HG03108 (cell line): ENCODE data around the gene P2RX5.
"Not testable (repeated sequence)": the region's sequence is repeated elsewhere in the genome, so short reads cannot be mapped to it uniquely, and the experiment has no call there.

Experiments used
- ATAC-seq: cut with Tn5 transposase; IDR thresholded peaks from one replicate; pipeline ENCODE4 v1.9.1; 2021; ENCODE audit warnings: moderate library complexity; ENCODE audit not compliant: unreplicated experiment

P2RX5 gene

DNA sequence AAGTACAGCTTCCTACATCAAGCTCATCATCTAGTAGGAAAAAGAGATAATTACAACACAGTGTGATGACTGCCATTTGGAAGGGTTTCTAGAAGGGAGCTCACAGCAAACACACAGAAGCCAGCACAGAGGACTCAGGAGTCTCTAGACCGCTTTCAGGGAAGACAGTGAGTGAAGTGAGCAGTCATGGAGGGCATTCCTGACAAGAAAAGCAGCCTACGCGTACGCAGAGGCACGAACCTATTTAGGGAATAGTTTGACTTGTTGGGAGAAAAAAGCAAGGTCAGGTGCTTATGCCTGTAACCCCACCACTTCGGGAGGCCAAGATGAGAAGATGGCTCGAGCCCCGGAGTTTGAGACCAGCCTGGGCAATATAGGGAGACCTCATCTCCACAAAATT lies 19.3 kb upstream of the P2RX5 start:
- ATAC-seq, result no peak

DNA sequence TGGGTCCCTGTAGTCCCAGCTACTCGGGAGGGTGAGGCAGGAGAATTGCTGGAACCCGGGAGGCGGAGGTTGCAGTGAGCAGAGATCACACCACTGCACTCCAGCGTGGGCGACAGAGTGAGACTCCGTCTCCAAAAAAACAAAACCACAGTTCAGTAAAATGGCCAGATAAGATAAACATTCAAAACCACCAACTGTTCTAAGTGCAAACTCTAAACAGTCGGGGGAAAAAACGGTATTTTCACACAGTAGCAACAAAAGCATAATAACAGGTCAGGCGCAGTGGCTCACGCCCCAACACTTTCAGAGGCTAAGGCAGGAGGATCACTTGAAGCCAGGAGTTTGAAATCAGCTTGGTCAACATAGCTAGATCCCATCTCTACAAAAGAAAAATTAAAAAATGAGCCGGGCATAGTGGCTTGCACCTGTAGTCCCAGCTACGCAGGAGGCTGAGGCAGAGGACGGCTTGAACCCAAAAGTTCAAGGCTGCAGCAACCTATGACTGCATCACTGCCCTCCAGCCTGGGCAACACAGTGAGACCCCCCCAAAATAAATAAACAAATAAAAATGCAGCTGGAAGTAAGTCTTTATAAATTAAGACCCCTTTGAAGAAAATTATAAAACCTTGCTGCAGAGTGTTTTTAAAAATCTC lies 17.0 kb upstream of the P2RX5 start:
- no peak for ATAC-seq

DNA sequence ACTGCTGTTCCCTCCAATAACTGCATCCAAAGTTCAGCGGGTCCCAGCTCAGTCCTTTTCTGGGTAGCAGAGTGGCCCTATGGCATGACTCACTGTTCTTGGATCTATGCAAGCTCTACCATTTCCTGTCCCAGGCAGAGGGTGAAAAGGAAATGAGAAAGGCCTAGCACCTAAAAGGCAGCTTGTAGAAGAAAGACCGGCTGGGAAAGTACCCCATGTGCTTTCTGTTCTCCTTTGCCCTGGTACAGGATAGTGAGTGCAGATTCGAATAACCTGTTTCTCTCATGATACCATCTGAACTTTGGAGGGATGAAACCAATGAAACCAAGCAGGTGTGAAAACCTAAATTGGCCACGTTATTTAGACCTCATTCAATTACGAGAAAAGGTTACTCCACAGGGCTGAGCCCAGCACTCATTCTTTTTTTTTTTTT lies 15.0 kb upstream of the P2RX5 start:
- peak; percentile 94 for ATAC-seq

DNA sequence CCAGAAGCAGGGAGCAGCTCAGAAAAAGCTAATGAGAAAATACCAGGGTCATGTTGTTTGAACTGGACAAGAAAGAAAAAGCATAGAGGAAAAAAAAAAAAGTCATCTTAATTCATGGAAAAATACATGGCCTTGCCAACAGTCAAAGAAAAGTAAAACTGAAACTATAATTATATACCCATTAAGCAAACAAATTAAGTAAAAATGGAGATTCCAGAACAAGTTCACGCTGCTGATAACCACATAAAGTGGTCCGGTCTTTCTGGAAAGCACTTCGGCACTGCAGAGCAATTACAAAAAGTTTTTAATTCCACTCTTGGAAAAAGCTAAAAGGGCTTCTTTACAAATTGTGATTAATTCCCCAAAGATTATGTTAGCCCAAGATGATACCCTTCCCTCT lies 12.4 kb upstream of the P2RX5 start:
- no peak for ATAC-seq

DNA sequence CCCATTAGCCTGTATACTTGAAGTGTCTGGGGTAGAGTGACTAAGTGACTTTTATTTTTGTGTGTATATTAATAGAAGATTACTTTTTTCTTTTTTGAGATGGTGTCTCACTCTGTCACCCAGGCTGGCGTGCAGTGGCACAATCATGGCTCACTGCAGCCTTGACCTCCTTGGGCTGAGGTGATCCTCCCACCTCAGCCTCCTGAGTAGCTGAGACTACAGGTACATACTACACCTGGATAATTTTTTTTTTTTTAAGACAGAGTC lies 9.7 kb upstream of the P2RX5 start:
- ATAC-seq, result not testable (repeated sequence)

DNA sequence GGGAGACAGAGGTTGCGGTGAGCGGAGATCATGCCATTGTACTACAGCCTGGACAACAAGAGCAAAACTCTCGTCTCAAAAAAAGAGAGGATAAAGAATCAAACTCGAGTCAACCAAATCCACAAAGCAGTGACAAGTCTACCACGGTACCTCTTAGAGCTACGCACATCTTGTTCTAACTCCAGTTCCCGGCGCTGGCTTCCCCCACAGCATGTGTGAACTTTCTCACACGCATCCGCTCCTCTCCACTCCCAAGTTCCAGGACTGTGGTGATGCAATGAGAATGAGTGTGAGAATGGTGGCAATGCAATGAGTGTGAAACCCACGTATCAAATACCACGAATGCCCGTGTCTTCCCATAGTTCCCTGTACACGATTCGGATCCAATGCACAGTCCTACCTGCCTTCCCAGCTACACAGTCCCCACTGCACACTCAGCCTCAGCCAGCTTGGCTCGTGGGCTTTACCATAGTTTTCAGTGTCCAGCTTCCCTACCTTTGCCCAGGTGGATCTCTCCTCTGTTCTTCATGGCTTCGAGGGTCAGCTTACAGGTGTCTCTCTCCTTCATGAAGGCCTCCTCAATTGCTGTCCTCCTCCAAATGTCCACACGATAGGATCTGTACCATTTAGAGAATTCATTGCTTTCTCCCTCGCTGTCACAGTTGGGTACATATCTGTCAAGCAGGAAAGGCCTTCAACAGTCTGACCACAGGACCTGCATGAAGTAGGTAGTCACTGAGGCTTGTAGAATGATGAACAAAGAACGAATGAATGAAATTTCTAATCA lies 9.2 kb upstream of the P2RX5 start:
- no peak for ATAC-seq

DNA sequence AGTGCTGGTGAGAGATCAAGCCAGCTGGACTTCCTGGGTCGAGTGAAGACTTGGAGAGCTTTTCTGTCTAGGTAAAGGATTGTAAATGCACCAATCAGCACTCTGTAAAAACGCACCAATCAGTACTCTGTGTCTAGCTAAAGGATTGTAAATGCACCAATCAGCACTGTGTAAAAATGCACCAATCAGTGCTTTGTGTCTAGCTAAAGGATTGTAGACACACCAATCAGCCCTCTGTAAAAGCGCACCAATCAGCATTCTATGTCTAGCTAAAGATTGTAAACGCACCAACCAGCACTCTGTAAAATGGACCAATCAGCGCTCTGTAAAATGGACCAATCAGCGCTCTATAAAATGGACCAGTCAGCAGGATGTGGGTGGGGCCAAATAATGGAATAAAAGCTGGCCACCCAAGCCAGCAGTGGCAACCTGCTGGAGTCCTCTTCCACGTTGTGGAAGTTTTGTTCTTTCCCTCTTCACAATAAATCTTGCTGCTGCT lies 6.1 kb upstream of the P2RX5 start:
- ATAC-seq, result not testable (repeated sequence)

DNA sequence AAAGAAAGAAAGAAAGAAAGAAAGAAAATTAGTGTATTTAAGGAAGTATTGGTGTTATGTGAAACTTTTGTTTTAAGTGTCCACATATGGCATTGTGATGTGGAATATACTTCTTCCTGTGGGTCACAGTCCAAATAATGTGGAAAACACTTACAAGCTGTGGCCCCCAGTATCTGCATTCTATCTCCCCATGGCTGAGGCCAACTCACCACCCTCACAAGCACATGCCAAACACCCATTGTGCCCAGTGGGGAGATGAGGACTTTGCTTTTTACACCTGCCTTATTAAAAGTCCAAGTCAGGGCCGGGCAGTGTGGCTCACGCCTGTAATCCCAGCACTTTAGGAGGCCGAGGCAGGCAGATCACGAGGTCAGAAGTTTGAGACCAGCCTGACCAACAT lies 4.0 kb upstream of the P2RX5 start:
- no peak for ATAC-seq

DNA sequence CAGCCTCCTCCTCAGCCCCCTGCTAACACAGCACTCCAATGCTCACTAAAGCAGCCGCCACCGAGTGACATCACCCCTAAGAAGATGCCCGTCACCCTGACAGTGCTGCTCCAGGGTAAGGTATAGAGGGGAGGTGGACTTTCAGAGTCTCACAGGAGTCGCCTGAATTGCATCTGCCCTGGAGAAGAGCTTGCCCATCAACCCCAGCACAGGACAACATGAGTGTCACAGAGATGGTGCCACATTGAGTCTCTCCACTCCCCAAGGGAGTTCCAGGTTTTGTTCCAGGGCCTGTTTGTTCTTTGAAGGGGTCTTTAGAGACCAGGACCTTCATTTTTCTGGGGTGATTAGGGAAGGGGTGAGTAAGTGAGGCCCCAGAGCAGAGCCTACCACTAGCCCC lies 2.2 kb upstream of the P2RX5 start:
- no peak for ATAC-seq

DNA sequence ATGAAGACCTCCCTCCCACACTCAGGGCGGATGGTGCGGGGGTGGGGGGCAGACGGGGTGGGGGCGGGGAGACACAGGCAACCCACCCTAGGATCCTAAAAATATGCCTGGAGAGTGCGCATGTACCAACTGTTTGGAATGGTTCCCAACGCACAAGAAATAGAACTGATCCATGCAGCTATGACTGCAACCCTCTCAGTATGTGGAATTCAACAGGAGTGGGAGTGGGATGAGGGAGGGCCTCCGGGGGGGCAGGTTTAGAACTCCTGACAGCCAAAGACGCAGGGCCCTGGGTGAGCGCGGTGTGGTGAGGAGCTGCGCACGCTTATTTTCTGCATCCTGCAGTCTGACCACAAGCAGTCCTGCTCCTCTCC lies 1.1 kb upstream of the P2RX5 start:
- no peak for ATAC-seq

DNA sequence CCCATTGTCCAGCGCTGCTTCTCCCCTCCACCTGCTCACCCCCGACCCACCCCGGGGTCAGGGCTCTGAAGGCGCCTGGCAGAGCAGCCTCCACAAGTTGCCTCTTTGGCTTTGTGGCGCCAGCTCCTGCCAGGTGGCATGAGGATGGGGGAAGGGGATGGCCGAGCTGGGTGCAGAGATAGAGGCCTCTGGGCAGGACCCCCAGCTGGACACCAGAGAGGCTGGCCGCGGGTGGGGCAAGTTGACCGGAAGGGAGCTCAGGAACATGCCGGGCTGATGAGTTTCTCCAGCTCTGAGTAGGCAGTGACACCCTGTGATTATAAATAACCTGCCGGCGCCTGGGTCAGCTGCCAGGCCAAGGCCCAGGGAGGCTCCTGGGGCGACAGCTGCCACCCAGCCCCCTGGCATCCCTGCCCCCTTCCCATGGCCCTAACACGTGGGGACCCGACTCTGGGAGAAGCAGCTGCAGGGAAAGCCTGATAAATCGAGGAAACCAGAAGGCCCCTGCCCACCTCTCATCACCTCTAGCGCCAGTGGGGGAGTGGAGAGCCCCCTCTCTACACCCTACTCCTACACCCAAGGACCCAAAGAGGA lies 729 bp downstream of the P2RX5 start:
- ATAC-seq, result no peak

DNA sequence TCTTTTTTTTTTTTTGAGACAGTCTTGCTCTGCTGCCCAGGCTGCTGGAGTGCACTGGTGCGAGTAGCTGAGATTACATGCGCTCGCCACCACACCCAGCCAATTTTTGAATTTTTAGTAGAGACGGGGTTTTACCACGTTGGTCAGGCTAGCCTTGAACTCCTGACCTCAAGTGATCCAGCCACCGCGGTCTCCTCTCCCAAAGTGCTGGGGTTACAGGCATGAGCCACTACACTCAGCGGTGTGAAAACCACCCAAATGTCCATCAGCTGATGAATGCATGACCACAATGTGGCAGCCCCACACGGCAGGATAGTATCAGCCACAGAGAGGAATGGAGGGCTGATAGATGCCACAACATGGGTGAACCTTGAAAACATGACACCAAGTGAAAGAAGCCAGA lies 2.1 kb downstream of the P2RX5 start:
- peak; percentile 41 for ATAC-seq

DNA sequence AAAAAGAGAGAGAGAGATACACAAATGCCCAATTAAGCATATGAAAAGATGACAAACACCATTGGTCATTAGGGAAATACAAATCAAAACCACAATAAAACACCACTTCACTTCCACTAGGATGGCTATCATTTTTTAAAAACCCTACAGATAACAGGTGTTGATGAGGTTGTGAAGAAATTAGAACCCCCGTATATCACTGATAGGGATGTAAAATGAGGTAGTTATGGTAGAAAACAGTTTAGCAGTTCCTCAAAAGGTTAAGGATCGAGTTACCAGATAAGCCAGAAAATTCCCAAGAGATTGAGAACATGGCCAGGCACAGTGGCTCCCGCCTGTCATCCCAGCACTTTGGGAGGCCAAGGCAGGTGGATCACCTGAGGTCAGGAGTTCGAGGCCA lies 2.8 kb downstream of the P2RX5 start:
- ATAC-seq, result no peak

DNA sequence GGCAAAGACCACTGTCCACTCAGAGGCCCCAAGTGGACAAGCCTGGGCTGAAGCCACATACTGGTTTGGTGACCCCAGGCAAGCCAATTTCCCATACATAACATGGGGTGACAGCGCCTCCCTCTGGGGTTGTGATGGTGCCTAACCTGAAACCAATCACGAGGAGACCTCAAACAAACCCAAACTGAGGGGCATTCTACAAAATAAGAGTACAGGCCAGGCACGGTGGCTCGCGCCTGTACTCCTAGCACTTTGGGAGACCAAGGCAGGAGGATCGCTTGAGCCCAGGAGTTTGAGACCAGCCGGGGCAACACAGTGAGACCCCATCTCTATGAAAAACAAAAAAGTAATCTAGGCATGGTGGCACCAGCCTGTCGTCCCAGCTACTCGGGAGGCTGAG lies 3.6 kb downstream of the P2RX5 start:
- no peak for ATAC-seq

DNA sequence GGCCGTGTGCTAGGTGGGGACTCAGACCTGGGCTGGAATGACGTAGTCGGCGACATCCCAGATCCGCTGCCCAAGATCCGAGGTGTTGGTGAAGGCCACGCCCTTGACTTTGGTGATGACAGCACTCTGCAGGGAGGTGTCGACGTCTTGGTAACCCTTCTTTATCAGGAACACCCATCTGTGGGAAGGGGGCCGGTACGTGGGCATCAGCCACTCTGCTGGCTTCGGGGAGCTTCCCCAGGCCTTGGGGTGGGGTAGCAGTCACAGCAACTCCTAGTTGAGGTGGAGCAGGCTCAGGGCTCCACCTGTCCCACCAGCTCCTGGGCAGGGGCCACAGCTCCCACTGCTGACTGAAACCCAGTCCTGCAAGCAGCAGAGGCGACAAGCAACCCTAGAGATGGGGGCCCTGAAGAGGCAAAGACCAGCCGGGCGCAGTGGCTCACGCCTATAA lies 4.3 kb downstream of the P2RX5 start:
- no peak for ATAC-seq

DNA sequence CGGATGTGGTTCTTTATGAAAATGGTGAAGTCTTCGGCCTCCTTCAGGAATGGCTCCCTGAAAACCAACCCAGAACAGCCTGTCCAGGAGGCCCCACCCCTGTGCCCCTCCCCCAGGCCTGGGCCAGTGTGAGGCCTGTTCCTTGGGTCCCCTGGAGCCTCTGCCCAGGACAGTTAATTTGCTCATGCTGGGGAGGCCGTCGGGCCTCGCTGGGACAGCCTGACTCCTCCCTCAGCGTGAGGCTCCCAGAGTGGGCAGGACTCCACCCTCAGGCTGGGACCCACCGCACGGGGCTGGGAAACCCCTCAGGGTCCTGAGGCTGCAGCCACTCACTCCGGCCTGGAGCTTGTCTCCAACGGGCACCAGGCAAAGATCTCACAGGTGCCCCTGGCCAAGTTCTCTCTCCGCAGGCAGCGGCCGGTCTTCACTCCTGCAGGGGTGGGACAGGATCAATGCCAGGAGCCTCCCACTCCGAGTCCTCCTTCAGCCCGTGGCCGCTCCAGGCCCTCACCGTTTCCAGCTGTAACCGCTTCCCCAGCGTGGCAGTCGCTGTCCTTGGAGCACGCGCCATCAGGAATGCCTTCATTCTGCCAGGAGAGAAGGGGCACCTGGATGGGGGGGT lies 5.8 kb downstream of the P2RX5 start:
- ATAC-seq, result no peak

DNA sequence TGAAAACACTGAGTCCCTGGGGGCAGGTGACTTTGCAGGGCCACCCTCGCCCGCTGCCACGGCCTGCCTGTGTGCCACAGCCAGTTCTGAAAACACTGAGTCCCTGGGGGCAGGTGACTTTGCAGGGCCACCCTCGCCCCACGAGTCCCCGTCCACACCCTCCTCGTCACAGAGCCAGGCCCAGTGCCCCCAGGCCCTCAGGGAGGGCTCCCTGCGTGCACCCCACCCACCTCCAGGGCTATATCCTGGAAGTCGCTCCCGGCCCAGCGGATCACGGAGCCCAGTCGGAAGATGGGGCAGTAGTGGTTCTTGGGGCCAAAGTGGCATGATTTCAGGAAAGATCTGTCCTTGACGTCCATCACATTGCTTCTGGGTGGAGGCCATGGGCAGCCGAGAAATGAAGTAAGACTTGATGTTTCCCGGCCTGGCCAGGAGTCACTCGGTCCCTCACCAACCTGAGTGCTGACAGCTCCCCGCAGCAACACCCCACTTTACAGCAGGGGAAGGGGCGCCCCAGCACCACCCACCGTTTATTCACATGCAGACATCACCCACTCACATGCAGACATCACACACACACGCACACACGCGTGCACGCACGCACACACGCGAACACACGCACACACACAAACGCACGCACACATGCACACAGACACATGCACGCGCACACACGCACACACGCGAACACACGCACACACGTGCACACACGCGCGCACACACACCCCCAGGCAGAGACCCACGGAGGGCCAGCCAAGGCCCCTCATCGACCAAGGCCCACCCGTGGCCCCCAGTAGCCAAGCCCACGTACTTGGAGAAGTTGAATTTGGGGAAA lies 6.5 kb downstream of the P2RX5 start:
- ATAC-seq, result no peak

DNA sequence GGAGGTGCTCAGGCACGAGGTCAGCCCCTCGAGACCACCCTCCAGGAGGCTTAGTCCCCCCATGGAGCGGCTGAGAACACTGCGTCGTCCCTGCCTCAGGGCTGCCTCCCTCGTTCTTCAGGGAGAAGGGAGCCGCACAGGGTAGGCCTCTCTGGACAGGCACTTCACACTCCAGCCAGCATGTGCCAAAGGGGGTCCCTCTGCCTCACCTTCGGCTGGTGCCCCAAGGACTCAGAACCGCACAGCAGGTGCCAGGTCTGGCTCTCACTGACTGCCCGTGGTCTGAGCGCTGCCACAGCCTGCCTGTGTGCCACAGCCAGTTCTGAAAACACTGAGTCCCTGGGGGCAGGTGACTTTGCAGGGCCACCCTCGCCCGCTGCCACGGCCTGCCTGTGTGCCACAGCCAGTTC lies 7.1 kb downstream of the P2RX5 start:
- no peak for ATAC-seq

DNA sequence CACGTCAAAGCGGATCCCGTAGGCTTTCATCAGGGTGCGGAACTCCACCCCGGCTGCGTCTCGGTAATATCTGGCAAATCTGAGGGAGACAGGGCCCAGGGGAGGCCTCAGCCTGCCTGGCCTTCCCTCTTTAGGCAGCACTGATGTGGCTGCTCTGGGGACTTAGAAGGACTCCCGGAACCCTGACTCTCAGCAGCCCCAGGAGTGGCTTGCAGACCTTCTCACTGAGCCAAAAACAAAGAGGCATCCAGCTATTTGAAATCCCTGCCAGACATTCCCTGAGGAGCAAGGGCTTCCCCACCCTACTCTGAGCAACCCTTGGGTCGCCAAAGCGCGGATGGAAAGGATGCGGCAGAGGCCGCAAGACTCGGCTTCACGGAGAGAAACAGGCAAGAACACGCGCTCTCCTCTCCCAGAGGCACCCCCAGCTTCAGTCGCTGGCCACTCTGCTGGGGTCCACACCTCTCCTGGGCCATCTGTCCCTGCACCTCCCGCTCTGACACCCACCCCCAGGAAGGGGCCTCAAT lies 7.9 kb downstream of the P2RX5 start:
- no peak for ATAC-seq

DNA sequence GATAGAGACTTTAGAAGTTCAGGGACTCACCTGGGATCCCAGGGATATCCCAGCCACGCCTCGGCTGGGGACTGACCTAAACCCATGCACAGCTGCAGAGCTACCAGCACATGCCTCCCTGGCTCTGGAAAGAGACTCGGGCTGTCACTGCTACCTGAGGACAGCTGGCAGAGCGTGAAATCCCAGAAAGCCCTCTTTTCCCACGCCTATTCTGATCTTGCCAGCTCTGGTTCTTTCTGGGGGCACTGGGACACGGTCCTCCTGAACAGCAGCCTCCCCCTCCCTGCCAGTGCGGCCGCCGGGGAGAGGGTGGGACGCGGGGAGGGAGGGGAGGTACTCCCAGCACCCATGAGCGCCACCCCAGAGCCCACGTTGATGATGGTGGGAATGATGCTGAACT lies 10.8 kb downstream of the P2RX5 start:
- ATAC-seq, result no peak

DNA sequence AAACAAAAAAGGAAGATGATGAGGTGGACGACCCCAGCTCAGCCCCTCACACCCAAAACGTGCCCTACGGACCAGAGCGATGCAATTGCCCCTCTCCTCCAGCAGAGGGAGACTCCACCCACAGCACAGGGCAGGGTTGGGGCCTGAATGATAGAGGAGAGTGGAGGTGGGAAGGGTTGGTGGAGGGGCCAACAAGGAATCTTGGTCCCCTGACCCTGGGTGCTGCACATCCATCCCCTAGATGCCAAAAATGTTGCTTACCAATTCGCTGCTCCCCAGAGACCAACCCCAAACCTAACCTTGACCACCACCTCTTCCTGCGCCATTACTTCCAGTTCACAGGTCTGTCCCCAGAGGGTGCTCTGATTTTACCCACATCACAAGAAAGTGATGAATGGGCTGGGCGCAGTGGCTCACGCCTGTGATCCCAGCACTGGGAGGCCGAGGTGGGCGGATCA lies 12.9 kb downstream of the P2RX5 start:
- ATAC-seq, result no peak
